PC-9 (cell line): ENCODE data around the gene SORBS2. TPM values are rescaled to one million over a fixed set of nuclear protein-coding genes. Genes with fewer than 3 reads are reported as not detected.

Experiments
- BruUV-seq: library from RNA; stranded (reverse); fragments of 400-500 nt; replicated peaks from 2 replicates; lab custom pipeline; 2021; lab: Mats Ljungman, UMichigan
- CTCF ChIA-PET: fragments of 300-600 bp; sonication (Branson Sonifier 250); formaldehyde crosslinking; loops from one replicate; lab custom pipeline; 2022; ENCODE audit warnings: antibody characterized with exemption; lab: Charles Lee
- POLR2A ChIA-PET: fragments of 300-600 bp; sonication (Branson Sonifier 250); formaldehyde crosslinking; loops from one replicate; lab custom pipeline; 2022; ENCODE audit warnings: antibody characterized with exemption; ENCODE audit not compliant: unreplicated experiment; lab: Charles Lee
- DNase-seq, 2 experiments: peaks; one replicate each; pipeline versions ENCODE4 v3.0.0 to v3.0.0-alpha.2; 2015 to 2022; ENCODE audit warnings: mixed read lengths in 1 of 2
- H2AFZ ChIP-seq: fragments of 200-600 bp; sonication (generic); 2 replicates; pipeline ENCODE4 v1.8.1; 2017; ENCODE audit warnings: antibody characterized with exemption
- H3F3A ChIP-seq: fragments of 200-600 bp; sonication (generic); 2 replicates; pipeline ENCODE4 v1.8.1; 2017; ENCODE audit warnings: antibody characterized with exemption, mild to moderate bottlenecking, low read depth; ENCODE audit not compliant: insufficient read depth
- H3K27ac ChIP-seq: fragments of 200-600 bp; sonication (generic); 2 replicates; pipeline ENCODE4 v1.6.1; 2016; ENCODE audit warnings: mixed run types
- H3K27me3 ChIP-seq: fragments of 200-600 bp; sonication (generic); 2 replicates; pipeline ENCODE4 v1.6.1; 2016; ENCODE audit warnings: low read depth, mixed run types; ENCODE audit not compliant: insufficient read depth
- H3K36me3 ChIP-seq: fragments of 200-600 bp; sonication (generic); 2 replicates; pipeline ENCODE4 v1.6.1; 2016; ENCODE audit warnings: low read depth, mixed run types
- H3K4me1 ChIP-seq: fragments of 200-600 bp; sonication (generic); replicated peaks from 2 replicates; pipeline ENCODE4 v1.6.1; 2016; ENCODE audit warnings: mixed run types; ENCODE audit not compliant: insufficient read depth
- H3K4me2 ChIP-seq: fragments of 200-600 bp; sonication (generic); 2 replicates; pipeline ENCODE4 v1.6.1; 2017; ENCODE audit warnings: mixed run types
- H3K4me3 ChIP-seq: fragments of 200-600 bp; sonication (generic); 2 replicates; pipeline ENCODE4 v1.6.1; 2016; ENCODE audit warnings: mixed run types
- H3K79me2 ChIP-seq: fragments of 200-600 bp; sonication (generic); 2 replicates; pipeline ENCODE4 v1.6.1; 2017; ENCODE audit warnings: low read depth, mixed run types
- H3K9me2 ChIP-seq: fragments of 200-600 bp; sonication (generic); 2 replicates; pipeline ENCODE4 v1.8.1; 2017; ENCODE audit warnings: mild to moderate bottlenecking; ENCODE audit not compliant: insufficient read depth
- H3K9me3 ChIP-seq: fragments of 200-600 bp; sonication (generic); 2 replicates; pipeline ENCODE4 v1.8.1; 2016; ENCODE audit warnings: low read depth; ENCODE audit not compliant: insufficient read depth
- H4K20me1 ChIP-seq: fragments of 200-600 bp; sonication (generic); 2 replicates; pipeline ENCODE4 v1.8.1; 2017; ENCODE audit not compliant: insufficient read depth
- EZH2 ChIP-seq: fragments of 200-600 bp; sonication (generic); IDR thresholded peaks from 2 replicates; pipeline ENCODE4 v1.8.0; 2017; ENCODE audit warnings: antibody characterized with exemption, low read depth
- intact Hi-C: fragments of 100-400 bp; cut with micrococcal nuclease; formaldehyde crosslinking; loops from one replicate; pipeline ENCODE4 v1.10.0; 2022; ENCODE audit not compliant: unreplicated experiment
- total RNA-seq: library from RNA; stranded (reverse); gene quantifications from 2 replicates; pipeline ENCODE4 v1.2.3, GENCODE V29; 2021
- TF ChIP-seq, protein P1 (sequence below): fragments of 200-600 bp; sonication (generic); conservative IDR thresholded peaks from 2 replicates; pipeline ENCODE4 v1.6.1; 2017; ENCODE audit warnings: mixed run types, antibody characterized with exemption, mild to moderate bottlenecking, moderate library complexity

The SORBS2 gene
- total RNA-seq, 1 experiment from 2014 or later: 16.4 TPM

DNA sequence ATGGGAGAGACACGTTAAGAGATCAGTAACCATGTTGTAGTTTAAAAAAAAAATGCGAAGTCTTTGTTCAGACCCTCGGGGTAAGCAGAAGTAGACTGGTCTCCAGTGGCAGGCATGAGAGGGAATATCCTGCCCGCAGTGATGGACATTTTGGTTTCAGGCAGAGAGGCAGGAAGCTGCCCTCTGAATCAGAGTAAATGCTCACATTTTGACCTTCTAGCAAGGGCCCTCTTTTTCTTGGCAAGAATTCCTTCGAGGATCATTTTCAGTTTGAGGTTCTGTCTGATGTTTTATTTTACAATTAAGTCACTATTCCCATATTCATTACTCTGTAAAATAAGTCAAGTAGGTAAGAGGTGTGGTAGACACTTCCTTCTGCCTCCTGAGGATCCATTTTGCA lies 28.4 kb downstream of the SORBS2 start:
- POLR2A ChIA-PET: no interaction called here
- no peak overlapping the region for H2AFZ ChIP-seq
- H3K27me3 ChIP-seq: no peaks in the 10 kb centered on the region
- no peaks in the 10 kb centered on the region for H3K79me2 ChIP-seq
- no peaks in the 10 kb centered on the region for H3K36me3 ChIP-seq
- H4K20me1 ChIP-seq: no peaks in the 10 kb centered on the region
- peaks cover 6% of the 10 kb centered on the region; the same call in 1 of the 2 replicates for H3K4me1 ChIP-seq
- H3K4me2 ChIP-seq: no peak overlapping the region
- no peak for DNase-seq
- no peaks in the 10 kb centered on the region for H3K9me3 ChIP-seq
- BruUV-seq: no TSS peak
- no peak for TF ChIP-seq EZH2
- TF ChIP-seq, protein P1, sequence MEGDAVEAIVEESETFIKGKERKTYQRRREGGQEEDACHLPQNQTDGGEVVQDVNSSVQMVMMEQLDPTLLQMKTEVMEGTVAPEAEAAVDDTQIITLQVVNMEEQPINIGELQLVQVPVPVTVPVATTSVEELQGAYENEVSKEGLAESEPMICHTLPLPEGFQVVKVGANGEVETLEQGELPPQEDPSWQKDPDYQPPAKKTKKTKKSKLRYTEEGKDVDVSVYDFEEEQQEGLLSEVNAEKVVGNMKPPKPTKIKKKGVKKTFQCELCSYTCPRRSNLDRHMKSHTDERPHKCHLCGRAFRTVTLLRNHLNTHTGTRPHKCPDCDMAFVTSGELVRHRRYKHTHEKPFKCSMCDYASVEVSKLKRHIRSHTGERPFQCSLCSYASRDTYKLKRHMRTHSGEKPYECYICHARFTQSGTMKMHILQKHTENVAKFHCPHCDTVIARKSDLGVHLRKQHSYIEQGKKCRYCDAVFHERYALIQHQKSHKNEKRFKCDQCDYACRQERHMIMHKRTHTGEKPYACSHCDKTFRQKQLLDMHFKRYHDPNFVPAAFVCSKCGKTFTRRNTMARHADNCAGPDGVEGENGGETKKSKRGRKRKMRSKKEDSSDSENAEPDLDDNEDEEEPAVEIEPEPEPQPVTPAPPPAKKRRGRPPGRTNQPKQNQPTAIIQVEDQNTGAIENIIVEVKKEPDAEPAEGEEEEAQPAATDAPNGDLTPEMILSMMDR: no peak
- H3K27ac ChIP-seq: no peak overlapping the region
- no peaks in the 10 kb centered on the region for H3K9me2 ChIP-seq
- H3F3A ChIP-seq: 0 out of 2 replicates have a peak, but pooled peaks cover 3% of the 10 kb centered on the region
- intact Hi-C loops: no loop called here
- no peak overlapping the region for H3K4me3 ChIP-seq
- CTCF ChIA-PET: no interaction called here

DNA sequence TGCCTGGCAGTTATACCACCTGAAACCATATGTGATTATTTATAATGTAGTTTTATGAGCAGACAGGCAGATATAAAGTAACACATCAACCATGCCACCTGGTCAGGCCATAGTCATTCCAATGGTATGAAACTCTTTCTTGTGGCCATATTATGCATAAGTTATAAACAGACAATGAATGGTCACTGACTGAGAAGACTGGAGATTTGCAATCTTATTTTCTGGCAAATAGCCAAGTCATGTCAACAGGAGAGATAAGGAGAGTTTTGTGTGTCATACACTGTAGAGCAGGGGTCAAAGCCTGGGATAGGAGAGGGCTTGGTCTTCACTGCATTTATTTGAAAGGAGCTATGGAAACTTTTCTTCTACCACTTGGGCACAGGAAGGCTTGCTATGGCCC lies 29.5 kb downstream of the SORBS2 start:
- peak in 1 of 2 experiments; percentile 75 for DNase-seq

DNA sequence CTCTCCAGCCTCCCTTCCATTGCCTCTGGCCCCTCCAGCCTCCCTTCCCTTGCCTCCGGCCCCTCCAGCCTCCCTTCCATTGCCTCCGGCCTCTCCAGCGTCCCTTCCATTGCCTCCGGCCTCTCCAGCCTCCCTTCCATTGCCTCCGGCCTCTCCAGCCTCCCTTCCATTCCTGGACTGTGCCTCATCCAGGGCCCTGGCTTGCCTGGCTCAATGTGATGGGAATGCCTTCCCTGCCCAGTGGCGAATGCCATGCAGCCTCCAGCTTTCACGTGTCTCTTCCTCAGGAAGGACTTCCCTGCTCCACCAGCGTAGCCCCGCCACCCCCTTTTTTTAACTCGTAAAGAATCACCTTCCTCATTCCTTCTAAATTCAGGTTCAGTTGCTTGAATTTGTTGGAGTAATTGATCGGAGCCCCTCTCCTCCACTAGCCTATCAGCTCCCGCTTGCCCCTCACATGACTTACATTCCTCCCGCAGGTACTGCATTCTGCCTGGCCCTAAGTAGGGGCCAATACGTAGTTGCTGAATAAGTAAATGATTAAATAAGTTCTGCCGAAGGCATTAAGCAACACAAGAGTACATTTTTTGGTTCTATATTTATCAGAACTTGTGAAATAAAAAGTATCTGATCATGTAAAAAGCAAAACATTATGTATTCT lies 30.3 kb downstream of the SORBS2 start:
- Histone ChIP-seq H3K79me2 (no peaks in the 10 kb centered on the region), H2AFZ (no peak overlapping the region), H4K20me1 (no peaks in the 10 kb centered on the region), H3K9me3 (no peaks in the 10 kb centered on the region), H3K4me3 (no peak overlapping the region), H3K4me1 (peaks cover 6% of the 10 kb centered on the region; the same call in 1 of the 2 replicates), H3F3A (0 out of 2 replicates have a peak, but pooled peaks cover 3% of the 10 kb centered on the region), H3K4me2 (no peak overlapping the region), H3K27me3 (no peaks in the 10 kb centered on the region), H3K27ac (no peak overlapping the region), H3K36me3 (no peaks in the 10 kb centered on the region), H3K9me2 (no peaks in the 10 kb centered on the region)
- no peak for TF ChIP-seq EZH2
- TF ChIP-seq, protein P1: no peak
- DNase-seq: no peak
- CTCF ChIA-PET: no interaction called here
- intact Hi-C loops: no loop called here
- POLR2A ChIA-PET: no interaction called here
- no TSS peak for BruUV-seq

More for the DNA sequence above, 29.5 kb downstream of the SORBS2 start:
- no peaks in the 10 kb centered on the region for H3K9me3 ChIP-seq
- H3K79me2 ChIP-seq: no peaks in the 10 kb centered on the region
- H3K4me1 ChIP-seq: peaks cover 6% of the 10 kb centered on the region; the same call in 1 of the 2 replicates
- intact Hi-C loops: no loop called here
- no peaks in the 10 kb centered on the region for H4K20me1 ChIP-seq
- H2AFZ ChIP-seq: no peak overlapping the region
- no peaks in the 10 kb centered on the region for H3K9me2 ChIP-seq
- H3K27me3 ChIP-seq: no peaks in the 10 kb centered on the region
- 0 out of 2 replicates have a peak, but pooled peaks cover 3% of the 10 kb centered on the region for H3F3A ChIP-seq
- ChIA-PET CTCF (no interaction called here), POLR2A (no interaction called here)
- H3K27ac ChIP-seq: no peak overlapping the region
- no peak overlapping the region for H3K4me2 ChIP-seq
- BruUV-seq: no TSS peak
- TF ChIP-seq, protein P1: no peak
- TF ChIP-seq EZH2: no peak
- H3K36me3 ChIP-seq: no peaks in the 10 kb centered on the region
- H3K4me3 ChIP-seq: no peak overlapping the region
